Retinal pigment epithelial cell (primary cell): Measurements from ENCODE around the gene WASF2.
"Not testable (repeated sequence)": the region's sequence is repeated elsewhere in the genome, so short reads cannot be mapped to it uniquely, and the experiment has no call there.

Experiments used
- DNase-seq: peaks from one replicate; pipeline ENCODE4 v3.0.0-alpha.2; 2010; ENCODE audit warnings: low read depth
- H3K4me3 ChIP-seq: 2 replicates; pipeline ENCODE4 v1.5.1; 2011; ENCODE audit warnings: mild to moderate bottlenecking, low read length, control low read depth, moderate library complexity
- TF ChIP-seq, protein P1 (sequence below): conservative IDR thresholded peaks from 2 replicates; pipeline ENCODE4 v1.5.1; 2011; ENCODE audit warnings: low read depth, low read length, control low read depth, inconsistent platforms

Gene WASF2

DNA sequence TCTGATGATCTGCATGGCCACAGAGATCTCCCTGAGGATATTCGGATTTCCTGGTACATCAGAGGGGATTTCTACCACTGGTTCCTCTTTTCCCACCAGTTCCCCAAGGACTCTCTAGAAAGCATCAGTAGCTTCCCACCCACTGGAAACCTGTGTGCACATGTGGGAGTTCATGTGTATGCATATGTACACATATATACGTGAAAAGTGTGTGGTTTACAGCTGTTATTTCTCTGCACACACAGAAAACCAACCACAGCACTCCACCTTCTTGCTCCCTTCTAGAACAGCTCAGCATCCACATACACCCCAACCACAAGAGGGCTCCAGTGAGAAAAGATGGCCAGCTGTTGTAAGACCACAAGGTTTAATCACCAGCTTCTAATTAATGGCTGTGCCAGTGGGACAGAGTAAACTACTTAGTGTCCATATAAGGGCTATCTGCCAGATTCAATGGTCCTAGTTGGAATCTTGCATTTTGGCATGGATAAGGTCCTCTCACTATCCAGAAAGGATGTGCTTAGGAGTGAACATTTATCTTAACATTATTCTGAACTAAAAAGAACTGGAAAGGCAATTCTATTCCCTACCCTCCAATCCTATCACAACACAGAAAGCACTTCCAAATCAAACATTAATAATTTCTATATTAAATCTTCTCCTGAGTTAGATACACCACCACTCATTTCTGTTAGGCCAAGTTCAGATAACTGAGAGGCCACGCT, 73.4 kb downstream of the WASF2 start:
- peak; percentile 32 for DNase-seq
- TF ChIP-seq, protein P1, sequence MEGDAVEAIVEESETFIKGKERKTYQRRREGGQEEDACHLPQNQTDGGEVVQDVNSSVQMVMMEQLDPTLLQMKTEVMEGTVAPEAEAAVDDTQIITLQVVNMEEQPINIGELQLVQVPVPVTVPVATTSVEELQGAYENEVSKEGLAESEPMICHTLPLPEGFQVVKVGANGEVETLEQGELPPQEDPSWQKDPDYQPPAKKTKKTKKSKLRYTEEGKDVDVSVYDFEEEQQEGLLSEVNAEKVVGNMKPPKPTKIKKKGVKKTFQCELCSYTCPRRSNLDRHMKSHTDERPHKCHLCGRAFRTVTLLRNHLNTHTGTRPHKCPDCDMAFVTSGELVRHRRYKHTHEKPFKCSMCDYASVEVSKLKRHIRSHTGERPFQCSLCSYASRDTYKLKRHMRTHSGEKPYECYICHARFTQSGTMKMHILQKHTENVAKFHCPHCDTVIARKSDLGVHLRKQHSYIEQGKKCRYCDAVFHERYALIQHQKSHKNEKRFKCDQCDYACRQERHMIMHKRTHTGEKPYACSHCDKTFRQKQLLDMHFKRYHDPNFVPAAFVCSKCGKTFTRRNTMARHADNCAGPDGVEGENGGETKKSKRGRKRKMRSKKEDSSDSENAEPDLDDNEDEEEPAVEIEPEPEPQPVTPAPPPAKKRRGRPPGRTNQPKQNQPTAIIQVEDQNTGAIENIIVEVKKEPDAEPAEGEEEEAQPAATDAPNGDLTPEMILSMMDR: peak; percentile 85
- H3K4me3 ChIP-seq: no peak overlapping the region

DNA sequence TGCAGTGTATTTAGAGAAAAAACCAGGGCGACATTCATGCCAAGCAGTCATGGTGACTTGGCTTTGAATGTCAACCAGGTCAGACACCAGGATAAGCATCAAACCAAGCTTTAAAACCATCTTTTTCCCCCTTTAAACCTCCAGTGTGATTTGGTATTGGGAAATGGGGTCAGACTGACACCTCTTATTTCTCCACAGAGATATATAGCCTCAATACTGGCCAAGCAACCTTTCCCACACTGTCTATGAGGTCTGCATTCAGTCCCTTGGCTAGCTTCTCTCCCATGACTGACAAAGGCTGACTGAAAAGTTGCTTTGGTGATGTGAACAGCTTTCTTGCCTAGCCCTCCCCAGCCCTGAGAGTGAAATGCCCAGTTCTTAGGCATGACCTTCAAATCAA, 75.9 kb downstream of the WASF2 start:
- DNase-seq: no peak
- TF ChIP-seq, protein P1: no peak
- H3K4me3 ChIP-seq: no peak overlapping the region

GRCh38 chr1:27413004-27413403, 77.0 kb downstream of the WASF2 start:
- DNase-seq: no peak
- TF ChIP-seq, protein P1: no peak
- H3K4me3 ChIP-seq: no peak overlapping the region

GRCh38 chr1:27412502-27412901, 77.5 kb downstream of the WASF2 start:
- no peak for DNase-seq
- TF ChIP-seq, protein P1: no peak
- H3K4me3 ChIP-seq: no peak overlapping the region

GRCh38 chr1:27410709-27411108, 79.3 kb downstream of the WASF2 start:
- DNase-seq: no peak
- H3K4me3 ChIP-seq: no peak overlapping the region
- TF ChIP-seq, protein P1: no peak

- TF ChIP-seq, protein P1: no peak
- no peak overlapping the region for H3K4me3 ChIP-seq
- DNase-seq: no peak
Observed at GRCh38 chr1:27409669-27410068, 80.3 kb downstream of the WASF2 start.

DNA sequence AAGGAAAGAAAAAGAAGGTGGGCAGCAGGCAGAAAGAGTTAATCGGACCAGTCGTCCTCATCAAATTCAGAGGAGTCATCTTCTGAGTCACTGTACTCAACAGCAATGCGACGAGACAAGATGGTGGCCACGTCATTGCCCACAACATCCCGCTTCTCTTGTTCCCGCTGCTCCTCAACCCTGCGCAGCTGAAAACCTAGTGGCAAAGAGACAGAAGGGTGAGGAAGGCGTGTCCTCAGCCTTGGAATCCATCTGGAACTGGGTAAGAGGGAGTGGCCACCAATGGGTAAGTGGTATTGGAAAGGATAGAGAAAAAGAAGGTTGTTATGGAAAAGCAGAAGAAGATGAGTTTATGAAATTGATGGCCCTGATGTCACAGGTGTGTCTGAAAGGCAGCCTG, 81.8 kb downstream of the WASF2 start:
- DNase-seq: no peak
- H3K4me3 ChIP-seq: no peak overlapping the region
- TF ChIP-seq, protein P1: no peak

DNA sequence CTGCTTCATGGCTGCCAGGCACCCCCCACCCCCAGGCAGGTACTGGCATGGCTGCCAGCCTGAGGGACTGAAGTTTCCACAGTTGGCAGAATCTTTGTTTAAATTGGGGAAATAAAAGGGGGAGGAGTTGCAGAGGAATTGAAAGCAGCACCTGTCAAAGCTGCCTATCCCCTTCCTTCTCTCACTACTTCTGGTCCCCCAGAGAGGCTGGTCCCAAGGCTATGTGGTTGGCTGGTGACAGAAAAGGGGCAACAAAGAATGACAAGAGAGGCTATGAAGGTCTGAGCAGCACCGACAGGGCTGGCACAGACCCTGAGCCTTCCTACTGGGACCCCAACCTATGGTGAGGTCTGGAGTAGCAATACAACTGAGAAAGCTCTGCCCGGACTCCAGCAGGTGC, 83.2 kb downstream of the WASF2 start:
- not testable (repeated sequence) for H3K4me3 ChIP-seq, DNase-seq
